Activated T-cell treated with anti-CD3 and anti-CD28 coated beads, Interleukin-2, amount 50 U/mL, for 1 hour (primary cell): ENCODE results near the gene ZNF445.
"Not testable (repeated sequence)": the region's sequence is repeated elsewhere in the genome, so short reads cannot be mapped to it uniquely, and the experiment has no call there.

Experiments used
- DNase-seq: peaks from one replicate; pipeline ENCODE4 v3.0.0-alpha.2; 2020

The ZNF445 gene

GRCh38 chr3:44477312-44478030, at the start of gene ZNF445:
Gene ZNF445 (minus strand): TSS chr3:44477670. CDS start chr3:44455549, 22,121 bp downstream.
- peak; percentile 79 for DNase-seq

- no peak for DNase-seq
Observed at GRCh38 chr3:44525060-44525459, 47.6 kb upstream of the ZNF445 start.

- no peak for DNase-seq
Observed at GRCh38 chr3:44522494-44522933, 45.0 kb upstream of the ZNF445 start.

GRCh38 chr3:44521721-44522120, 44.3 kb upstream of the ZNF445 start:
- no peak for DNase-seq

GRCh38 chr3:44518782-44519156, 41.3 kb upstream of the ZNF445 start:
- DNase-seq: no peak

- DNase-seq: no peak
Observed at GRCh38 chr3:44516230-44516629, 38.8 kb upstream of the ZNF445 start.

GRCh38 chr3:44513513-44513912, 36.0 kb upstream of the ZNF445 start:
- no peak for DNase-seq

- DNase-seq: no peak
Observed at GRCh38 chr3:44511238-44511566, 33.7 kb upstream of the ZNF445 start.

GRCh38 chr3:44510000-44510368, 32.5 kb upstream of the ZNF445 start:
- no peak for DNase-seq

GRCh38 chr3:44509393-44509921, 32.0 kb upstream of the ZNF445 start:
- no peak for DNase-seq

- no peak for DNase-seq
Observed at GRCh38 chr3:44506961-44507360, 29.5 kb upstream of the ZNF445 start.

- DNase-seq: no peak
Observed at GRCh38 chr3:44506556-44506955, 29.1 kb upstream of the ZNF445 start.

GRCh38 chr3:44504566-44504965, 27.1 kb upstream of the ZNF445 start:
- DNase-seq: no peak

- DNase-seq: not testable (repeated sequence)
Observed at GRCh38 chr3:44503178-44503577, 25.7 kb upstream of the ZNF445 start.

- DNase-seq: no peak
Observed at GRCh38 chr3:44501971-44502370, 24.5 kb upstream of the ZNF445 start.

- not testable (repeated sequence) for DNase-seq
Observed at GRCh38 chr3:44499899-44500168, 22.4 kb upstream of the ZNF445 start.

- DNase-seq: no peak
Observed at GRCh38 chr3:44499149-44499898, 21.9 kb upstream of the ZNF445 start.

- no peak for DNase-seq
Observed at GRCh38 chr3:44495636-44496415, 18.4 kb upstream of the ZNF445 start.

GRCh38 chr3:44492496-44492895, 15.0 kb upstream of the ZNF445 start:
- no peak for DNase-seq

GRCh38 chr3:44482721-44483120, 5.3 kb upstream of the ZNF445 start:
- DNase-seq: no peak

- no peak for DNase-seq
Observed at GRCh38 chr3:44478606-44479094, 1.2 kb upstream of the ZNF445 start.

- DNase-seq: no peak
Observed at GRCh38 chr3:44478055-44478468, 592 bp upstream of the ZNF445 start.

- no peak for DNase-seq
Observed at GRCh38 chr3:44476963-44477311, 533 bp downstream of the ZNF445 start.

- no peak for DNase-seq
Observed at GRCh38 chr3:44476181-44476611, 1.3 kb downstream of the ZNF445 start.
